Fibroblast of lung (primary cell): ENCODE results near the gene FAM3B.

Source experiments
- CTCF ChIP-seq, 2 donors: IDR thresholded peaks in 1 of 2; conservative IDR thresholded peaks in 1 of 2; 1 replicate in 1 of 2; 2 replicates in 1 of 2; pipeline ENCODE4 v1.5.1; 2011 to 2012; ENCODE audit warnings: low read length in 2 of 2, control low read depth in 1 of 2, inconsistent platforms in 1 of 2, low read depth in 1 of 2, mild to moderate bottlenecking in 1 of 2
- EZH2 ChIP-seq: IDR thresholded peaks from 2 replicates; pipeline ENCODE4 v1.5.1; 2012; ENCODE audit warnings: low read length, control low read depth, mild to moderate bottlenecking; ENCODE audit errors: missing control alignments

- TF ChIP-seq CTCF (conservative IDR thresholded peaks at IDR 0.05 in 1 of 2, IDR thresholded peaks at IDR 0.05 in 1 of 2; ENCODE audit: low read depth in 1 of 2, low read length in 2 of 2): no peak
- no peak for TF ChIP-seq EZH2
These were observed 26.3 kb upstream of the FAM3B start for GRCh38 chr21:41290106-41290799.
